Measurements from ENCODE around the gene TUG1.

TUG1 gene

DNA sequence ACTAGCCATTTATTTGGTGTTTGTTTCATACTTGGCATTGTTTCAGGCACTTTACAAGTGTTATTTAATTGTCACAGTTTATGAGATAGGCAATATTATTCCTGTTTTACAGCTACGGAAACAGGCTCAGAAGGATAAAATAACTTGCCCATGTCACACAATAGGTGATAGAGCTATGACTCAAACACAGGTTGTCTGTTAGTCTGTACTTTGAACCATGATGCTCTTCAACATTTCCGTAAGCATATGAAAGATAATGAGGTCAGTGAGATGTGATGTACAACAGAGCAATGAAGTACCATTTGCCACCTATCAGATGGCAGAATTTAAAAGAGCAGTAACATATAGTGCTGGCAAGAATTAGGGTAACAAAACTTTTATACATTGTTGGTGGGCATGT is 15.3 kb downstream of the TUG1 start:
- TF ChIP-seq, protein P1, sequence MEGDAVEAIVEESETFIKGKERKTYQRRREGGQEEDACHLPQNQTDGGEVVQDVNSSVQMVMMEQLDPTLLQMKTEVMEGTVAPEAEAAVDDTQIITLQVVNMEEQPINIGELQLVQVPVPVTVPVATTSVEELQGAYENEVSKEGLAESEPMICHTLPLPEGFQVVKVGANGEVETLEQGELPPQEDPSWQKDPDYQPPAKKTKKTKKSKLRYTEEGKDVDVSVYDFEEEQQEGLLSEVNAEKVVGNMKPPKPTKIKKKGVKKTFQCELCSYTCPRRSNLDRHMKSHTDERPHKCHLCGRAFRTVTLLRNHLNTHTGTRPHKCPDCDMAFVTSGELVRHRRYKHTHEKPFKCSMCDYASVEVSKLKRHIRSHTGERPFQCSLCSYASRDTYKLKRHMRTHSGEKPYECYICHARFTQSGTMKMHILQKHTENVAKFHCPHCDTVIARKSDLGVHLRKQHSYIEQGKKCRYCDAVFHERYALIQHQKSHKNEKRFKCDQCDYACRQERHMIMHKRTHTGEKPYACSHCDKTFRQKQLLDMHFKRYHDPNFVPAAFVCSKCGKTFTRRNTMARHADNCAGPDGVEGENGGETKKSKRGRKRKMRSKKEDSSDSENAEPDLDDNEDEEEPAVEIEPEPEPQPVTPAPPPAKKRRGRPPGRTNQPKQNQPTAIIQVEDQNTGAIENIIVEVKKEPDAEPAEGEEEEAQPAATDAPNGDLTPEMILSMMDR (IDR thresholded peaks at IDR 0.05; ENCODE audit: extremely low read depth, missing control alignments): no peak
- no peak for DNase-seq (ENCODE audit: low spot score)

GRCh38 chr22:30985561-30986208 is 16.6 kb downstream of the TUG1 start:
- no peak for DNase-seq (ENCODE audit: low spot score)
- TF ChIP-seq, protein P1 (IDR thresholded peaks at IDR 0.05; ENCODE audit: extremely low read depth, missing control alignments): no peak

DNA sequence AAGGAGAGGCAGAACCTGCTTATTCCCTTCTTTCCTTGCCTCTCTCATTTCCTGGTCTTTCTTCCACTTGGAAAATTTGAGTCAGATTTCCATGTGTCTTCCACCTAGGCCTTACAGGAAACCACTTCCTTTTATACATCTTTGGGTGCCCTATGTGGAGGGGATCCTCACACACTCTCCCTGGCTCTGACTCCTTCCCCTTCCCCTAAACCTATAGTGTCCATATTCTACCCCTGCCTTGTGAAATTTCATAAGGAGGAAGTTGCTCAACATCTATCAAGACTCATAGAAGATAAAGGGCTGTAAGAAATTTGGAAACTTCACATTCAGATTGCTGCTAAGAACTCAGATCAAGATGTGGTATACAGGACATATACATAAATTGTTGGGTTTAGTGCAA is 20.4 kb downstream of the TUG1 start:
- TF ChIP-seq, protein P1 (IDR thresholded peaks at IDR 0.05; ENCODE audit: extremely low read depth, missing control alignments): no peak
- no peak for DNase-seq (ENCODE audit: low spot score)

GRCh38 chr22:30990690-30991089 is 21.6 kb downstream of the TUG1 start:
- TF ChIP-seq, protein P1 (IDR thresholded peaks at IDR 0.05; ENCODE audit: extremely low read depth, missing control alignments): no peak
- no peak for DNase-seq (ENCODE audit: low spot score)

GRCh38 chr22:30992565-30992964 is 23.5 kb downstream of the TUG1 start:
- TF ChIP-seq, protein P1 (IDR thresholded peaks at IDR 0.05; ENCODE audit: extremely low read depth, missing control alignments): no peak
- DNase-seq (ENCODE audit: low spot score): no peak

DNA sequence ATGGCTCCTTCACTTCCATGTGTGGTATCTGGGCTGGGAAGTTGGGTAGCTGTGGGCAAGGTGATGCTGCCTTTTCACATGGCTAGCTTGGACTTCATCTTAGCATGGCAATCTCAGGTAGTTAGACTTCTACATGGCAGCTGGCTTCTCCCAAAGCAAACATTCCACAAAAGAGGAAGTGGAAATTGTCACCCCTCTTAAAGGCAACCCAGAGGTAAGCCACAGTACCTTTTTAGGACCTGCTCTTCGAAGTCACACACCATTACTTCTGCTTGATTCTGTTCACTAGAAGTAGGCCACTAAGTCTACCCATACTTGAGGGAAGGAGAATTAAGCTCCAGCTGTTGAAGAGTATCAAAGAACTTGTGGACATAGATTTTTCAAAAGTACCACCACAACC is 25.9 kb downstream of the TUG1 start:
- DNase-seq (ENCODE audit: low spot score): no peak
- TF ChIP-seq, protein P1 (IDR thresholded peaks at IDR 0.05; ENCODE audit: extremely low read depth, missing control alignments): no peak

DNA sequence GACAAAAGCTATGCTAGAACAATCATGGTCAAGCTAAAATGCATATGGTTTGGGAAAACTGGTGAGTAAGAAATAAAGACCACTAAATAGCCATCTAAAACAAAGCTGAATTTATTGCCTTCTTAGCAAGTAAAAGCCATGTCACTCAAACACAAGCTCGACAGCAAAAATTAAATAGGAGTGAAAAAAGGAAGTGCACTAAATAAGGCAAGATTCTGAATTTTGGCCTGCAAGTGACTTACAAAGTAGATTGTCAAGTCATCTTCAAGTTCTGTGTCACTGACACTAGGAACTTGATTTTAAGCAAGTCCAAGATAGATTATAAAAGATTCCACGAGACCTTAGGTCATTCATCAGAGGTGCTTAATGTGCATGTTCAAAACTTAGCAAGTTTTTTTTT is 27.4 kb downstream of the TUG1 start:
- DNase-seq (ENCODE audit: low spot score): no peak
- TF ChIP-seq, protein P1 (IDR thresholded peaks at IDR 0.05; ENCODE audit: extremely low read depth, missing control alignments): no peak
